H1 (cell line): ENCODE results near the gene CCSER2.
"Not testable (repeated sequence)": the region's sequence is repeated elsewhere in the genome, so short reads cannot be mapped to it uniquely, and the experiment has no call there.

Source experiments
- CTCF ChIP-seq, 3 experiments: IDR thresholded peaks; 1 replicate in 2 of 3; 2 replicates in 1 of 3; pipeline versions ENCODE4 v1.5.1 to v1.6.1; 2011; ENCODE audit warnings: low read length in 3 of 3, mild to moderate bottlenecking in 3 of 3, inconsistent platforms in 2 of 3, low read depth in 1 of 3, moderate library complexity in 1 of 3; ENCODE audit not compliant: insufficient read depth in 1 of 3; ENCODE audit errors: control extremely low read depth in 1 of 3
- SIRT6 ChIP-seq: IDR thresholded peaks from one replicate; pipeline ENCODE4 v1.7.1; 2012; ENCODE audit warnings: low read length, inconsistent platforms
- ZNF274 ChIP-seq: IDR thresholded peaks from 2 replicates; pipeline ENCODE4 v1.7.0; 2012; ENCODE audit warnings: low read length, borderline replicate concordance; ENCODE audit errors: extremely low read depth

- not testable (repeated sequence) for TF ChIP-seq SIRT6; CTCF (IDR thresholded peaks at IDR 0.05; ENCODE audit: control extremely low read depth in 1 of 3, insufficient read depth in 1 of 3, low read depth in 1 of 3, low read length in 3 of 3); ZNF274
Observed at GRCh38 chr10:84414110-84414509, 85.7 kb downstream of the CCSER2 start.
